Jurkat, Clone E6-1 (cell line): ENCODE data around the gene ANKRD55.
"Not testable (repeated sequence)": the region's sequence is repeated elsewhere in the genome, so short reads cannot be mapped to it uniquely, and the experiment has no call there.

Experiments
- DNase-seq: peaks from one replicate; pipeline ENCODE4 v3.0.0-alpha.2; 2011; ENCODE audit warnings: low read depth, low spot score
- H3K4me3 ChIP-seq: 2 replicates; pipeline ENCODE4 v1.5.1; 2011; ENCODE audit warnings: mild to moderate bottlenecking, low read length, control low read depth, moderate library complexity

Gene ANKRD55

GRCh38 chr5:56126487-56127179 is 106.5 kb downstream of the ANKRD55 start:
- no peak for DNase-seq
- no peak overlapping the region for H3K4me3 ChIP-seq

GRCh38 chr5:56123531-56124243 is 109.4 kb downstream of the ANKRD55 start:
- no peak overlapping the region for H3K4me3 ChIP-seq
- DNase-seq: no peak

GRCh38 chr5:56122360-56122985 is 110.7 kb downstream of the ANKRD55 start:
- H3K4me3 ChIP-seq, DNase-seq: not testable (repeated sequence)

- no peak overlapping the region for H3K4me3 ChIP-seq
- DNase-seq: no peak
Measured at GRCh38 chr5:56119050-56119449, 114.1 kb downstream of the ANKRD55 start.

GRCh38 chr5:56116599-56117141 is 116.5 kb downstream of the ANKRD55 start:
- DNase-seq: no peak
- no peak overlapping the region for H3K4me3 ChIP-seq

GRCh38 chr5:56115589-56115988 is 117.5 kb downstream of the ANKRD55 start:
- DNase-seq: no peak
- H3K4me3 ChIP-seq: no peak overlapping the region

- H3K4me3 ChIP-seq: no peak overlapping the region
- DNase-seq: no peak
Measured at GRCh38 chr5:56112526-56113121, 120.5 kb downstream of the ANKRD55 start.

- DNase-seq: peak; percentile 12
- no peak overlapping the region for H3K4me3 ChIP-seq
Measured at GRCh38 chr5:56111404-56111781, 121.7 kb downstream of the ANKRD55 start.

GRCh38 chr5:56110646-56111403 is 122.3 kb downstream of the ANKRD55 start:
- no peak overlapping the region for H3K4me3 ChIP-seq
- DNase-seq: no peak

GRCh38 chr5:56108246-56108645 is 124.9 kb downstream of the ANKRD55 start:
- DNase-seq: no peak
- H3K4me3 ChIP-seq: no peak overlapping the region

GRCh38 chr5:56106837-56107236 is 126.3 kb downstream of the ANKRD55 start:
- H3K4me3 ChIP-seq: no peak overlapping the region
- no peak for DNase-seq

GRCh38 chr5:56105511-56106291 is 127.4 kb downstream of the ANKRD55 start:
- H3K4me3 ChIP-seq: no peak overlapping the region
- DNase-seq: no peak

- DNase-seq: no peak
- no peak overlapping the region for H3K4me3 ChIP-seq
Measured at GRCh38 chr5:56102889-56103288, 130.2 kb downstream of the ANKRD55 start.

- H3K4me3 ChIP-seq, DNase-seq: not testable (repeated sequence)
Measured at GRCh38 chr5:56102207-56102606, 130.9 kb downstream of the ANKRD55 start.

- no peak overlapping the region for H3K4me3 ChIP-seq
- no peak for DNase-seq
Measured at GRCh38 chr5:56101180-56101579, 131.9 kb downstream of the ANKRD55 start.

GRCh38 chr5:56100439-56101176 is 132.5 kb downstream of the ANKRD55 start:
- peak; percentile 17 for DNase-seq
- H3K4me3 ChIP-seq: no peak overlapping the region

- H3K4me3 ChIP-seq: no peak overlapping the region
- no peak for DNase-seq
Measured at GRCh38 chr5:56099346-56099745, 133.8 kb downstream of the ANKRD55 start.

- no peak overlapping the region for H3K4me3 ChIP-seq
Measured at GRCh38 chr5:56097055-56097454, 136.1 kb downstream of the ANKRD55 start.

More at GRCh38 chr5:56097055-56097454, 136.1 kb downstream of the ANKRD55 start:
- no peak for DNase-seq
